Measurements from ENCODE around the gene SLC25A19.

- TF ChIP-seq CTCF (conservative IDR thresholded peaks at IDR 0.05; ENCODE audit: low read length) (no peak), EZH2phosphoT487 (IDR thresholded peaks at IDR 0.05; ENCODE audit: borderline replicate concordance) (no peak)
These were observed 15.1 kb downstream of the SLC25A19 start for GRCh38 chr17:75273977-75274708.

Measured in Loucy (cell line).